GM18858 (cell line): ENCODE results near the gene BCAR3.

Experiments used
- ATAC-seq: cut with Tn5 transposase; IDR thresholded peaks from one replicate; pipeline ENCODE4 v1.9.1; 2021; ENCODE audit not compliant: unreplicated experiment

BCAR3 gene

DNA sequence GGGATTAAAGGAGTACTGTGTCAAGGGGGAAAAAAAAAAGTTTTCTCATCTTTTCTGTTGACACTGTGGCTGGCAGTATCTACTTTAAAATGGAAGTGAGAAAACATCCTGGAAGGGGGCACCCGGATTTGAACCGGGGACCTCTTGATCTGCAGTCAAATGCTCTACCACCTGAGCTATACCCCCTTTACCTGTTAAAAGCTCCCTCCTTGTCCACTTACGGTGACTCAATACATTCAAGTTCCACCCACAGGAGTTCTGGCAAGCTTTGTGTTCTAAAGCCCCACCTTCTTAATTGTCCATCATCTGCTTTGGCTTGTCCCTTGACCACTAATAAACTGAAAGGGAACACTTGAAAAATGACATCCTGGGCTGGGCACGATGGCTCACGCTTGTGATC is 165.5 kb downstream of the BCAR3 start:
- no peak for ATAC-seq
